Measurements from ENCODE around the gene FOXE3. TPM values are rescaled to one million over a fixed set of nuclear protein-coding genes. Genes with fewer than 3 reads are reported as not detected.

The FOXE3 gene
- polyA plus RNA-seq (2012; ENCODE audit: insufficient read length, low read depth), result 0.19 TPM

- TF ChIP-seq POLR2AphosphoS5 (IDR thresholded peaks at IDR 0.05; ENCODE audit: low read depth, low read length) (no peak), SIN3A (IDR thresholded peaks at IDR 0.05; ENCODE audit: borderline replicate concordance, insufficient read depth, low read length) (no peak), TAF1 (IDR thresholded peaks at IDR 0.05; ENCODE audit: borderline replicate concordance, insufficient read depth, low read length) (no peak), FOXP2 (optimal IDR thresholded peaks at IDR 0.05; ENCODE audit: borderline replicate concordance, extremely low read depth, extremely low read length, insufficient read depth) (no peak)
- TF ChIP-seq, protein P1, sequence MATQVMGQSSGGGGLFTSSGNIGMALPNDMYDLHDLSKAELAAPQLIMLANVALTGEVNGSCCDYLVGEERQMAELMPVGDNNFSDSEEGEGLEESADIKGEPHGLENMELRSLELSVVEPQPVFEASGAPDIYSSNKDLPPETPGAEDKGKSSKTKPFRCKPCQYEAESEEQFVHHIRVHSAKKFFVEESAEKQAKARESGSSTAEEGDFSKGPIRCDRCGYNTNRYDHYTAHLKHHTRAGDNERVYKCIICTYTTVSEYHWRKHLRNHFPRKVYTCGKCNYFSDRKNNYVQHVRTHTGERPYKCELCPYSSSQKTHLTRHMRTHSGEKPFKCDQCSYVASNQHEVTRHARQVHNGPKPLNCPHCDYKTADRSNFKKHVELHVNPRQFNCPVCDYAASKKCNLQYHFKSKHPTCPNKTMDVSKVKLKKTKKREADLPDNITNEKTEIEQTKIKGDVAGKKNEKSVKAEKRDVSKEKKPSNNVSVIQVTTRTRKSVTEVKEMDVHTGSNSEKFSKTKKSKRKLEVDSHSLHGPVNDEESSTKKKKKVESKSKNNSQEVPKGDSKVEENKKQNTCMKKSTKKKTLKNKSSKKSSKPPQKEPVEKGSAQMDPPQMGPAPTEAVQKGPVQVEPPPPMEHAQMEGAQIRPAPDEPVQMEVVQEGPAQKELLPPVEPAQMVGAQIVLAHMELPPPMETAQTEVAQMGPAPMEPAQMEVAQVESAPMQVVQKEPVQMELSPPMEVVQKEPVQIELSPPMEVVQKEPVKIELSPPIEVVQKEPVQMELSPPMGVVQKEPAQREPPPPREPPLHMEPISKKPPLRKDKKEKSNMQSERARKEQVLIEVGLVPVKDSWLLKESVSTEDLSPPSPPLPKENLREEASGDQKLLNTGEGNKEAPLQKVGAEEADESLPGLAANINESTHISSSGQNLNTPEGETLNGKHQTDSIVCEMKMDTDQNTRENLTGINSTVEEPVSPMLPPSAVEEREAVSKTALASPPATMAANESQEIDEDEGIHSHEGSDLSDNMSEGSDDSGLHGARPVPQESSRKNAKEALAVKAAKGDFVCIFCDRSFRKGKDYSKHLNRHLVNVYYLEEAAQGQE (IDR thresholded peaks at IDR 0.05; ENCODE audit: insufficient read depth in 1 of 2, low read depth in 2 of 2, low read length in 2 of 2), result no peak
These were observed at the start of gene FOXE3 for GRCh38 chr1:47415728-47416318. Gene FOXE3 (plus strand): TSS chr1:47416285. CDS start chr1:47416316, 31 bp downstream.

GRCh38 chr1:47367651-47368050 is 48.4 kb upstream of the FOXE3 start:
- TF ChIP-seq FOXP2 (optimal IDR thresholded peaks at IDR 0.05; ENCODE audit: borderline replicate concordance, extremely low read depth, extremely low read length, insufficient read depth) (no peak), POLR2AphosphoS5 (IDR thresholded peaks at IDR 0.05; ENCODE audit: low read depth, low read length) (no peak), SIN3A (IDR thresholded peaks at IDR 0.05; ENCODE audit: borderline replicate concordance, insufficient read depth, low read length) (no peak)
- TF ChIP-seq, protein P1 (IDR thresholded peaks at IDR 0.05; ENCODE audit: insufficient read depth in 1 of 2, low read depth in 2 of 2, low read length in 2 of 2), result no peak

- TF ChIP-seq POLR2AphosphoS5 (IDR thresholded peaks at IDR 0.05; ENCODE audit: low read depth, low read length) (no peak), TAF1 (IDR thresholded peaks at IDR 0.05; ENCODE audit: borderline replicate concordance, insufficient read depth, low read length) (no peak), FOXP2 (optimal IDR thresholded peaks at IDR 0.05; ENCODE audit: borderline replicate concordance, extremely low read depth, extremely low read length, insufficient read depth) (no peak), SIN3A (IDR thresholded peaks at IDR 0.05; ENCODE audit: borderline replicate concordance, insufficient read depth, low read length) (no peak)
- TF ChIP-seq, protein P1 (IDR thresholded peaks at IDR 0.05; ENCODE audit: insufficient read depth in 1 of 2, low read depth in 2 of 2, low read length in 2 of 2), result no peak
These were observed 45.0 kb upstream of the FOXE3 start for GRCh38 chr1:47371016-47371517.

DNA sequence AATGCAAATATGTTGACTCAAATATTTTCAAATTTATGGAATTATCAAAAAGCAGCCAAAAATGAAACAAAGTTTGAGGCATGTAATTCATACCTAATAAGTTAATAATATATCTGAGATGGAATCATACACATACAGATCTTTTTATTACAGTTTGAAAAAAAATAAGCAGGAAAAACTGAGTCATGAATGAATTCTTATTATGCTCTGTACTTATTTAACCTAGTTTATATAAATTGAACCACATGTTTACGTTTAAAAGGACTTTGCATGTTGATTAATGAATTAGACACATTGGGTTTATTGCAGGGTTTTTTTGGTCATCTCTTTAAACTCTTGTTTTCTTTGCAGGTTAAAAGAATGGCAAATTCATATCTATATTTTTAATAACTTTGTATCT is 41.6 kb upstream of the FOXE3 start:
- TF ChIP-seq TAF1 (IDR thresholded peaks at IDR 0.05; ENCODE audit: borderline replicate concordance, insufficient read depth, low read length) (no peak), SIN3A (IDR thresholded peaks at IDR 0.05; ENCODE audit: borderline replicate concordance, insufficient read depth, low read length) (no peak), POLR2AphosphoS5 (IDR thresholded peaks at IDR 0.05; ENCODE audit: low read depth, low read length) (no peak), FOXP2 (optimal IDR thresholded peaks at IDR 0.05; ENCODE audit: borderline replicate concordance, extremely low read depth, extremely low read length, insufficient read depth) (no peak)
- TF ChIP-seq, protein P1 (IDR thresholded peaks at IDR 0.05; ENCODE audit: insufficient read depth in 1 of 2, low read depth in 2 of 2, low read length in 2 of 2), result no peak

Data from PFSK-1 (cell line).